Peyer's patch (tissue), 4 donors: ENCODE results near the gene ZNF324. TPM values are rescaled to one million over a fixed set of nuclear protein-coding genes. Genes with fewer than 3 reads are reported as not detected.
A peak's percentile ranks its signal among the peaks of the same experiment; 100 is the strongest.

Experiments
- DNase-seq, 3 donors: peaks; one replicate each; pipeline ENCODE4 v3.0.0-alpha.2; 2017 to 2019
- H3K27ac ChIP-seq, 4 donors: fragments of 200-600 bp; sonication (generic); one replicate each; pipeline ENCODE4 v1.5.1; 2016 to 2019
- H3K27me3 ChIP-seq, 2 donors: fragments of 200-600 bp; sonication (generic); one replicate each; pipeline ENCODE4 v1.5.1; 2019
- H3K36me3 ChIP-seq, 3 donors: fragments of 200-600 bp; sonication (generic); one replicate each; pipeline ENCODE4 v1.5.1; 2016 to 2019
- H3K4me1 ChIP-seq, 4 donors: fragments of 200-600 bp; sonication (generic); one replicate each; pipeline ENCODE4 v1.5.1; 2016 to 2019
- H3K4me3 ChIP-seq, 4 donors: fragments of 200-600 bp; sonication (generic); 1 replicate in 3 of 4; 2 replicates in 1 of 4; pipeline ENCODE4 v1.5.1; 2016 to 2019; ENCODE audit warnings: mild to moderate bottlenecking in 1 of 4
- H3K9me3 ChIP-seq, 4 donors: fragments of 200-600 bp; sonication (generic); one replicate each; pipeline ENCODE4 v1.5.1; 2016 to 2019; ENCODE audit warnings: mild to moderate bottlenecking in 1 of 4
- POLR2A ChIP-seq, 2 donors: fragments of 450-650 bp; IDR thresholded peaks; one replicate each; pipeline ENCODE4 v1.5.1; 2017; ENCODE audit warnings: antibody characterized with exemption in 2 of 2, mild to moderate bottlenecking in 2 of 2, moderate library complexity in 2 of 2
- total RNA-seq, 4 donors: library from RNA; depleted of rRNA; stranded (reverse); fragments of >200 nt; gene quantifications; one replicate each; pipeline ENCODE4 v1.1.0, GENCODE V29; 2016
- TF ChIP-seq, protein P1 (sequence below), 6 experiments: fragments of 450-650 bp in 4 of 6; fragments of 200-600 bp in 2 of 6; sonication (generic) in 1 of 6; IDR thresholded peaks; one replicate each; pipeline ENCODE4 v1.5.1; 2017 to 2019; ENCODE audit warnings: antibody characterized with exemption in 6 of 6, mild to moderate bottlenecking in 3 of 6, moderate library complexity in 1 of 6

The ZNF324 gene
- total RNA-seq, 4 donors from 2014 or later, result 12.4 to 31.2 (median 22.7) TPM

DNA sequence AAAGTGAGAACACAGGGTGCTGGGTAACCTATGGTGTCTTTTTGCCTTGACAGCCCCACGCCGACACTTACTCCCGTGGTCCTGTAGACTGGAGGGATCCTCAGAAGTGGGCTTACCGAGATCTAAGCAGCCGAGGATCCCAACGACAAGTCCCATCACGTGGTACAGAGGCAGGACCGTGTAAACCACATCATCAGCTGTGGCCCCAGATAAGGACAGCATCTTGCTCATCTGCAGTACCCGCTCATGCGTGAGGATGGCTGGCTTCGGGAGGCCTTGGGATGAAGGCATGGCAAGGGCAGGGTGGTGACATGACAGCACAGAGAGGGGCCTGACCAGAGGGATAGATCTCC lies 42.8 kb downstream of the ZNF324 start:
- TF ChIP-seq POLR2A (IDR thresholded peaks at IDR 0.05), result no peak
- TF ChIP-seq, protein P1, sequence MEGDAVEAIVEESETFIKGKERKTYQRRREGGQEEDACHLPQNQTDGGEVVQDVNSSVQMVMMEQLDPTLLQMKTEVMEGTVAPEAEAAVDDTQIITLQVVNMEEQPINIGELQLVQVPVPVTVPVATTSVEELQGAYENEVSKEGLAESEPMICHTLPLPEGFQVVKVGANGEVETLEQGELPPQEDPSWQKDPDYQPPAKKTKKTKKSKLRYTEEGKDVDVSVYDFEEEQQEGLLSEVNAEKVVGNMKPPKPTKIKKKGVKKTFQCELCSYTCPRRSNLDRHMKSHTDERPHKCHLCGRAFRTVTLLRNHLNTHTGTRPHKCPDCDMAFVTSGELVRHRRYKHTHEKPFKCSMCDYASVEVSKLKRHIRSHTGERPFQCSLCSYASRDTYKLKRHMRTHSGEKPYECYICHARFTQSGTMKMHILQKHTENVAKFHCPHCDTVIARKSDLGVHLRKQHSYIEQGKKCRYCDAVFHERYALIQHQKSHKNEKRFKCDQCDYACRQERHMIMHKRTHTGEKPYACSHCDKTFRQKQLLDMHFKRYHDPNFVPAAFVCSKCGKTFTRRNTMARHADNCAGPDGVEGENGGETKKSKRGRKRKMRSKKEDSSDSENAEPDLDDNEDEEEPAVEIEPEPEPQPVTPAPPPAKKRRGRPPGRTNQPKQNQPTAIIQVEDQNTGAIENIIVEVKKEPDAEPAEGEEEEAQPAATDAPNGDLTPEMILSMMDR (IDR thresholded peaks at IDR 0.05), result no peak
- H3K9me3 ChIP-seq, result no peaks in the 10 kb centered on the region
- H3K27ac ChIP-seq, result no peak overlapping the region
- DNase-seq, result no peak
- no peaks in the 10 kb centered on the region for H3K27me3 ChIP-seq
- H3K36me3 ChIP-seq, result no peaks in the 10 kb centered on the region
- H3K4me1 ChIP-seq, result peaks cover 0 to 21% (median 0%) of the 10 kb centered on the region in 4 donors
- no peak overlapping the region for H3K4me3 ChIP-seq

DNA sequence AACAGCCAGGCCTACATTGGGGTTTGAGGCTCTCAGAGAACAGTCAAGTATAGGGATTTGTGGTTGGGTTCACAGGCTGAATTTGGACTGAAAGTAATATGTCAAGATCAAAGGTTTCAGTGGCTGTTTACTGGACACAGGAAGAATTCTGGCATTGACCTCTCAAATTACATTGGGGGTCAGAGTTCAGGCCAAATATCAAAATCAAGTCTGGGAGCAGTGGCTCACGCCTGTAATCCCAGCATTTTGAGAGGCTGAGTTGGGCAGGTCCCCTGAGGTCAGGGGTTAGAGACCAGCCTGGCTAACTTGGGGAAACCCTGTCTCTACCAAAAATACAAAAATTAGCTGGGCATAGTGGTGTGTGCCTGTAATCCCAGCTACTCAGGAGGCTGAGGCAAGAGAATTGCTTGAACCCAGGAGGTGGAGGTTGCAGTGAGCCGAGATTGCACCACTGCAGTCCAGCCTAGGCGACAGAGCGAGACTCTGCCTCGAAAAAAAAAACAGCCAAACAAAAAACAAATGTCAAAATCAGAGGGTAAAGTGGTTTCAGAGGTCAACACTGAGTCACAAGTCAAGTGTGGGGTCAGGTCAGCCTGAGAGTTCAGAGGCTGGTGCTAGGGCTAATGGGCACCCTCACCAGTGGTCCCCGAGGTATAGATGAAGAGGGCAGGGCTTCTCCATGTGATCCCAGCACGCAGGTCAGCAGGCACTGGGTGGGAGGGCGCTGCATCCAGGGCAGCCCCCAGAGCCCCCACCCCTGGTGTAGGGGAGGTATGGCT lies 43.4 kb downstream of the ZNF324 start:
- Histone ChIP-seq H3K9me3 (no peaks in the 10 kb centered on the region), H3K27ac (no peak overlapping the region), H3K4me3 (no peak overlapping the region), H3K27me3 (no peaks in the 10 kb centered on the region), H3K4me1 (peaks cover 0 to 25% (median 0%) of the 10 kb centered on the region in 4 donors), H3K36me3 (no peaks in the 10 kb centered on the region)
- DNase-seq, result no peak
- TF ChIP-seq, protein P1 (IDR thresholded peaks at IDR 0.05), result no peak
- no peak for TF ChIP-seq POLR2A (IDR thresholded peaks at IDR 0.05)

DNA sequence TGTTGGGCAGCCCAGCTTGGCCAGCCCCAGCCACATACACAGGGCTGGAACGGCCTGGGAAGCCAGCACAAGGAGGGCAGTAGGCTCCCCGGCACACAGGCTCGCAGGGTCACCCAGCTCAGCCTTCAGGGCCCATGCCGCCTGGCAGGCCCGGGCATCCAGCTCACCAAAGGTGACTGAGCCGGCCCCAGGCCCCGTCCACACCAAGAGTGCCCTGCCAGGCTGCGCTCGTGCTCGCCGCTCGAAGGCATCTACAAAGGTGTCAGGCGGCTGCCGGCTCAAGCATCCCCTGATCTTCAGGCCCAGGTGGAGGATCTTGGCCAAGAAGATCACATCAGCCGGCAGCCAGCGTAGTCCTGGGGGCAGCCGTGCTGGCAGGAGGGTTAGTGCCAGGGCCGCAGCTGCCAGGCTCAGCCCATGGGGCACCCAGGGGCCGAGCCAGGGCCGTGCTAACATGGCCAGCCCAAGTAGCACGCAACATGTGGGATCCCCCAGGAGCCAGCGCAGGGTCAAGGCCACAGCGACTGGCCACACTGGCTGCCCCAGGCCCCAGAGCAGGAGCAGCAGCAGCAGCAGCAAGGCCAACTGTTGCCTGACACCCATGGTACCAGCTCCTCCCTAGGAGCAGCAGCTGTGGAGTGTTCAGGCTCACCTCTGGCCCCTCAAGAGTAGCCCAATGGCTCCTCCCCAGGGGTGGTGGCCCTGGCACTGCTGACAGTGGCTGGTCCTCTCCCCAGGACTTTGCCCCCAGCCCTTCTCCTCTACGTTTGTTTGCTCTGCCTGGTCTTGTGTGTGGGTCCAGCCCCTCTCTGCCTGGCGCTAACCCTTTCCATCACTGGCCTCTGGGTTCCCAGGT lies 44.7 kb downstream of the ZNF324 start, which contains the start of gene SLC27A5:
Gene SLC27A5, minus strand, starts transcription at position 640 of the 856 bp plus-strand sequence. Its CDS starts 37 bp downstream, at position 603.
- peak in 2 of 3 donors; percentile 65 to 70 for DNase-seq
- H3K27me3 ChIP-seq, result no peaks in the 10 kb centered on the region
- TF ChIP-seq, protein P1 (IDR thresholded peaks at IDR 0.05), result no peak
- no peak for TF ChIP-seq POLR2A (IDR thresholded peaks at IDR 0.05)
- peak within 1 kb of the TSS in 1 of 4 donors; percentile 65 for H3K27ac ChIP-seq
- no peaks in the 10 kb centered on the region for H3K9me3 ChIP-seq
- H3K36me3 ChIP-seq, result peaks cover 0 to 10% (median 0%) of the 10 kb centered on the region in 3 donors
- H3K4me3 ChIP-seq, result no peak within 1 kb of the TSS
- H3K4me1 ChIP-seq, result peaks cover 0 to 25% (median 0%) of the 10 kb centered on the region in 4 donors

DNA sequence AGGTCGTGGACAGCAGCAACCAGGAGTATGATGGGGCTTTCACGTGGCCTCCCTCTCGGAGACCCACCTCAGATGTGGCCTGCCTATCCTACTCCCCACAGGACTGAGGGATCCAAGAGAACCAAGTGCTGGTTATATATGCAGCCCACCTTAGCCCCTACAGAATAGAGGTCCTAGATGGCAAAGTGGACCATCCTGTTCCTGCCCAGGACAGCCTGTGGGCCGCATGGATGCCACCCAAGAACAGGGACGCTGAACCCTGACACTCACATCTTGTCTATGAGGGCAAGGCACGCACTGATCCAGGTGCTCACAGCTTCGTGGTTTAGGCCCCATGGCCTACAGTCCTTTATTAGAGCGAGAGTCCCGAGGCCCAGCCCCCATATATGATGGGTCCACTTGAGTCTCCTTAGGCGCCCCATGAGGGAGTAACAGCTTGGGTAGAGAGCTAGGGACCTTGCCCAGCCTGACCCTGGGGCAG lies 46.4 kb downstream of the ZNF324 start:
- H3K4me1 ChIP-seq, result peaks cover 2 to 38% (median 5%) of the 10 kb centered on the region in 4 donors
- peak overlapping the region in 3 of 4 donors; percentile 44 to 74 (median 59) for H3K27ac ChIP-seq
- no peak for TF ChIP-seq POLR2A (IDR thresholded peaks at IDR 0.05)
- TF ChIP-seq, protein P1 (IDR thresholded peaks at IDR 0.05), result no peak
- no peak for DNase-seq
- H3K9me3 ChIP-seq, result no peaks in the 10 kb centered on the region
- H3K36me3 ChIP-seq, result peaks cover 0 to 21% (median 0%) of the 10 kb centered on the region in 3 donors
- H3K27me3 ChIP-seq, result no peaks in the 10 kb centered on the region
- H3K4me3 ChIP-seq, result peak overlapping the region in 2 of 4 donors; percentile 45 to 50

- DNase-seq, result peak; percentile 70 to 94 (median 93)
- peak overlapping the region; percentile 32 to 52 (median 48) for H3K4me3 ChIP-seq
- TF ChIP-seq POLR2A (IDR thresholded peaks at IDR 0.05), result peak in 1 of 2 donors; percentile 49
- TF ChIP-seq, protein P1 (IDR thresholded peaks at IDR 0.05), result peak; percentile 84 to 99 (median 94)
- no peaks in the 10 kb centered on the region for H3K27me3 ChIP-seq
- peaks cover 0 to 21% (median 0%) of the 10 kb centered on the region in 3 donors for H3K36me3 ChIP-seq
- H3K27ac ChIP-seq, result peak overlapping the region; percentile 40 to 74 (median 52)
- H3K9me3 ChIP-seq, result no peaks in the 10 kb centered on the region
- peaks cover 3 to 45% (median 12%) of the 10 kb centered on the region in 4 donors for H3K4me1 ChIP-seq
These were observed 47.0 kb downstream of the ZNF324 start for GRCh38 chr19:58513694-58514563.
